ENCODE measurements around the gene GNRHR.
"Not testable (repeated sequence)": the region's sequence is repeated elsewhere in the genome, so short reads cannot be mapped to it uniquely, and the experiment has no call there.

GNRHR gene

GRCh38 chr4:67744561-67745283 is 9.5 kb downstream of the GNRHR start:
- Histone ChIP-seq H3K27ac (no peak overlapping the region), H3K4me1 (peaks cover 0 to 4% (median 0%) of the 10 kb centered on the region in 4 donors), H3K36me3 (no peaks in the 10 kb centered on the region), H3K27me3 (no peaks in the 10 kb centered on the region), H3K4me3 (no peak overlapping the region), H3K9me3 (no peaks in the 10 kb centered on the region)
- no peak for DNase-seq
- intact Hi-C loops (cut with DNase I; ENCODE audit: low total_unique reads), result no loop called here
- TF ChIP-seq CTCF (IDR thresholded peaks at IDR 0.05), result no peak

GRCh38 chr4:67743194-67743593 is 11.0 kb downstream of the GNRHR start:
- DNase-seq, result no peak
- no peak overlapping the region for H3K27ac ChIP-seq
- no peak overlapping the region for H3K4me3 ChIP-seq
- intact Hi-C loops (cut with DNase I; ENCODE audit: low total_unique reads), result no loop called here
- H3K27me3 ChIP-seq, result no peaks in the 10 kb centered on the region
- H3K36me3 ChIP-seq, result no peaks in the 10 kb centered on the region
- TF ChIP-seq CTCF (IDR thresholded peaks at IDR 0.05), result no peak
- peaks cover 0 to 4% (median 0%) of the 10 kb centered on the region in 4 donors for H3K4me1 ChIP-seq
- no peaks in the 10 kb centered on the region for H3K9me3 ChIP-seq

- peaks cover 0 to 10% (median 4%) of the 10 kb centered on the region in 3 donors for H3K36me3 ChIP-seq
- no peaks in the 10 kb centered on the region for H3K27me3 ChIP-seq
- H3K4me3 ChIP-seq, result no peak overlapping the region
- no peak overlapping the region for H3K27ac ChIP-seq
- no peak for TF ChIP-seq CTCF (IDR thresholded peaks at IDR 0.05)
- no peak for DNase-seq
- no peaks in the 10 kb centered on the region for H3K4me1 ChIP-seq
- no peaks in the 10 kb centered on the region for H3K9me3 ChIP-seq
- intact Hi-C loops (cut with DNase I; ENCODE audit: low total_unique reads), result no loop called here
Observed at GRCh38 chr4:67736262-67736661, 17.9 kb downstream of the GNRHR start.

- no peak overlapping the region for H3K4me3 ChIP-seq
- peaks cover 0 to 10% (median 4%) of the 10 kb centered on the region in 3 donors for H3K36me3 ChIP-seq
- DNase-seq, result no peak
- no peak for TF ChIP-seq CTCF (IDR thresholded peaks at IDR 0.05)
- H3K4me1 ChIP-seq, result no peaks in the 10 kb centered on the region
- H3K27ac ChIP-seq, result no peak overlapping the region
- intact Hi-C loops (cut with DNase I; ENCODE audit: low total_unique reads), result no loop called here
- H3K27me3 ChIP-seq, result no peaks in the 10 kb centered on the region
- no peaks in the 10 kb centered on the region for H3K9me3 ChIP-seq
Observed at GRCh38 chr4:67735325-67735724, 18.9 kb downstream of the GNRHR start.

GRCh38 chr4:67730511-67730910 is 23.7 kb downstream of the GNRHR start:
- intact Hi-C loops (cut with DNase I; ENCODE audit: low total_unique reads); H3K9me3 ChIP-seq; H3K27me3 ChIP-seq; DNase-seq; H3K4me3 ChIP-seq; H3K4me1 ChIP-seq; H3K27ac ChIP-seq: not testable (repeated sequence)
- H3K36me3 ChIP-seq, result peaks cover 0 to 19% (median 8%) of the 10 kb centered on the region in 3 donors

GRCh38 chr4:67727124-67727850 is 26.9 kb downstream of the GNRHR start:
- peaks cover 0 to 4% (median 0%) of the 10 kb centered on the region in 3 donors for H3K9me3 ChIP-seq
- intact Hi-C loops (cut with DNase I; ENCODE audit: low total_unique reads), result no loop called here
- H3K36me3 ChIP-seq, result peaks cover 0 to 19% (median 9%) of the 10 kb centered on the region in 3 donors
- H3K27me3 ChIP-seq, result no peaks in the 10 kb centered on the region
- TF ChIP-seq CTCF (IDR thresholded peaks at IDR 0.05), result no peak
- no peak overlapping the region for H3K4me3 ChIP-seq
- no peak overlapping the region for H3K27ac ChIP-seq
- no peak for DNase-seq
- H3K4me1 ChIP-seq, result no peaks in the 10 kb centered on the region
